Measurements from ENCODE around the gene ADPRM. TPM values are rescaled to one million over a fixed set of nuclear protein-coding genes. Genes with fewer than 3 reads are reported as not detected.
"Not testable (repeated sequence)": the region's sequence is repeated elsewhere in the genome, so short reads cannot be mapped to it uniquely, and the experiment has no call there.

Gene ADPRM
- total RNA-seq, 1 donor from 2014 or later: 14.1 TPM

DNA sequence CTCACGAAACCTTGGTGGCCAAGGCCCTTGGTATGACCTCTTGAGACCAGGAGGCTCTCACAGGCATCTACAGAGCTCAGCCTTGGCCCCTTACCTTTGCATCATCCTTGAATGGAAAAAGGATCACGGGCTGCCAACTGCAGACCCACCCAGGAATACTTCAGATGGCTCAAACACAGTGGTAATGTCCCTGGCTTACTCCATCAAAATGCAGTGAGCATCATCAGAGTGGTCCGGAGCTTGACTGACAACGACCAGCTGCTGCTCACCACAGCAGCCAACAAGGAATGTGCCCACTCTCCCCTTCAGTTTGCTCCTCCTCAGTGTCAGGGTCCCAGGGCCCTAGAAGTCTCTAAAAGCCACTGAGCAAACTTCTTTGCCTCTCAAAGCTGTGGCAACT, 22.7 kb upstream of the ADPRM start:
- H3K27ac Mint-ChIP-seq: no peak overlapping the region
- H3K36me3 Mint-ChIP-seq (ENCODE audit: low read depth): peaks cover 50% of the 10 kb centered on the region
- TF ChIP-seq, protein P1, sequence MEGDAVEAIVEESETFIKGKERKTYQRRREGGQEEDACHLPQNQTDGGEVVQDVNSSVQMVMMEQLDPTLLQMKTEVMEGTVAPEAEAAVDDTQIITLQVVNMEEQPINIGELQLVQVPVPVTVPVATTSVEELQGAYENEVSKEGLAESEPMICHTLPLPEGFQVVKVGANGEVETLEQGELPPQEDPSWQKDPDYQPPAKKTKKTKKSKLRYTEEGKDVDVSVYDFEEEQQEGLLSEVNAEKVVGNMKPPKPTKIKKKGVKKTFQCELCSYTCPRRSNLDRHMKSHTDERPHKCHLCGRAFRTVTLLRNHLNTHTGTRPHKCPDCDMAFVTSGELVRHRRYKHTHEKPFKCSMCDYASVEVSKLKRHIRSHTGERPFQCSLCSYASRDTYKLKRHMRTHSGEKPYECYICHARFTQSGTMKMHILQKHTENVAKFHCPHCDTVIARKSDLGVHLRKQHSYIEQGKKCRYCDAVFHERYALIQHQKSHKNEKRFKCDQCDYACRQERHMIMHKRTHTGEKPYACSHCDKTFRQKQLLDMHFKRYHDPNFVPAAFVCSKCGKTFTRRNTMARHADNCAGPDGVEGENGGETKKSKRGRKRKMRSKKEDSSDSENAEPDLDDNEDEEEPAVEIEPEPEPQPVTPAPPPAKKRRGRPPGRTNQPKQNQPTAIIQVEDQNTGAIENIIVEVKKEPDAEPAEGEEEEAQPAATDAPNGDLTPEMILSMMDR (IDR thresholded peaks at IDR 0.05): no peak
- no peaks in the 10 kb centered on the region for H3K27me3 Mint-ChIP-seq
- intact Hi-C loops (cut with micrococcal nuclease): no loop called here
- POLR2A ChIA-PET: no interaction called here
- CTCF ChIA-PET: interaction anchor here (2.5 kb wide), 1 partner anchor 8 kb away, joined by 8 read pairs; no protein-coding TSS in a partner anchor
- no peak for ATAC-seq (ENCODE audit: low read depth)
- DNase-seq: no peak
- H3K4me1 Mint-ChIP-seq: no peaks in the 10 kb centered on the region
- no peak overlapping the region for H3K4me3 Mint-ChIP-seq
- no peaks in the 10 kb centered on the region for H3K9me3 Mint-ChIP-seq

GRCh38 chr17:10681866-10682446, 15.4 kb upstream of the ADPRM start:
- H3K9me3 Mint-ChIP-seq: no peaks in the 10 kb centered on the region
- H3K36me3 Mint-ChIP-seq (ENCODE audit: low read depth): peaks cover 86% of the 10 kb centered on the region
- H3K27me3 Mint-ChIP-seq: no peaks in the 10 kb centered on the region
- intact Hi-C loops (cut with micrococcal nuclease): no loop called here
- no peaks in the 10 kb centered on the region for H3K4me1 Mint-ChIP-seq
- H3K4me3 Mint-ChIP-seq: no peak overlapping the region
- DNase-seq (no peak), ATAC-seq (ENCODE audit: low read depth) (no peak)
- ChIA-PET CTCF (interaction anchor here (2.5 kb wide), 1 partner anchor 7 kb away, joined by 8 read pairs; no protein-coding TSS in a partner anchor), POLR2A (no interaction called here)
- TF ChIP-seq, protein P1 (IDR thresholded peaks at IDR 0.05): no peak
- no peak overlapping the region for H3K27ac Mint-ChIP-seq

GRCh38 chr17:10683853-10684252, 13.5 kb upstream of the ADPRM start:
- Mint-ChIP-seq H3K27me3 (no peaks in the 10 kb centered on the region), H3K4me1 (no peaks in the 10 kb centered on the region), H3K9me3 (no peaks in the 10 kb centered on the region), H3K36me3 (ENCODE audit: low read depth) (peaks cover 83% of the 10 kb centered on the region), H3K27ac (no peak overlapping the region), H3K4me3 (no peak overlapping the region)
- TF ChIP-seq, protein P1 (IDR thresholded peaks at IDR 0.05): no peak
- intact Hi-C loops (cut with micrococcal nuclease): no loop called here
- no peak for ATAC-seq (ENCODE audit: low read depth)
- ChIA-PET POLR2A (interaction anchor here (0.6 kb wide), 1 partner anchor 40 kb away, joined by 4 read pairs; no protein-coding TSS in a partner anchor), CTCF (interaction anchor here (0.7 to 2.5 kb wide), 5 partner anchors 9 to 67 kb away, joined by 3 to 8 read pairs (median 3); no protein-coding TSS in a partner anchor)
- no peak for DNase-seq

GRCh38 chr17:10687499-10687898, 9.9 kb upstream of the ADPRM start:
- Mint-ChIP-seq H3K4me1 (peaks cover 14% of the 10 kb centered on the region), H3K4me3 (no peak overlapping the region), H3K27me3 (no peaks in the 10 kb centered on the region), H3K36me3 (ENCODE audit: low read depth) (peaks cover 84% of the 10 kb centered on the region), H3K27ac (no peak overlapping the region), H3K9me3 (no peaks in the 10 kb centered on the region)
- TF ChIP-seq, protein P1 (IDR thresholded peaks at IDR 0.05): no peak
- CTCF ChIA-PET: no interaction called here
- intact Hi-C loops (cut with micrococcal nuclease): no loop called here
- POLR2A ChIA-PET: no interaction called here
- ATAC-seq (ENCODE audit: low read depth) (no peak), DNase-seq (no peak)

DNA sequence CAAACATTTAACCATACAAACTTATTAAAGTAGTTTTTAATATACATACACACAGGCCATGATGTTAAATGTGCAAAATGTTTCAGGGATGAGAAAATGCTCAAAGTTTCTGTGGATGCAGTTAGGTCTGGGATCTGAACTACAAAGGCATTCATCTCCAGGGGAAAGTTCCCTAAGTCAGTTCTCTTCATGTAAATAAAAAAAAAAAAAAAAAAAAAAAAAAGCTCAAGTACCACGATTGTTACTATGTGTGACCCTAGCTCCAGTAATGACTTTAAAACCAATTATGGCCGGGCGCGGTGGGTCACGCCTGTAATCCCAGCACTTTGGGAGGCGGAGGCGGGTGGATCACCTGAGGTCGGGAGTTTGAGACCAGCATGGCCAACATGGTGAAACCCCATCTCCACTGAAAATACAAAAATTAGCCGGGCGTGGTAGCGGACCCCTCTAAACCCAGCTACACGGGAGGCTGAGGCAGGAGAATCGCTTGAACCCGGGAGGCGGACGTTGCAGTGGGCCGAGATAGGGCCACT, 1.5 kb upstream of the ADPRM start:
- Mint-ChIP-seq H3K4me1 (peaks cover 41% of the 10 kb centered on the region), H3K4me3 (peak overlapping the region; percentile 92), H3K36me3 (ENCODE audit: low read depth) (peaks cover 49% of the 10 kb centered on the region)
- not testable (repeated sequence) for H3K27me3 Mint-ChIP-seq; DNase-seq; H3K9me3 Mint-ChIP-seq; H3K27ac Mint-ChIP-seq; ATAC-seq (ENCODE audit: low read depth)
- POLR2A ChIA-PET: interaction anchor here (1.0 kb wide), 1 partner anchor 1301 kb away, joined by 3 read pairs; the partner anchor contains the start of gene ZNF18
- intact Hi-C loops (cut with micrococcal nuclease): loop anchor here (5.0 kb wide), 1 partner anchor 64 kb away; no protein-coding TSS in a partner anchor
- CTCF ChIA-PET: interaction anchor here (1.2 to 1.7 kb wide), 2 partner anchors 12 to 49 kb away, joined by 3 to 6 read pairs; no protein-coding TSS in a partner anchor

Data from activated B cell treated with CpG ODN at 0.5 μM for 24 hours (primary cell).